Measurements from ENCODE around the gene SLC8A3. TPM values are rescaled to one million over a fixed set of nuclear protein-coding genes. Genes with fewer than 3 reads are reported as not detected.

The SLC8A3 gene
- total and polyA plus RNA-seq, 10 of the 15 experiments (the other 5 are each of a cell fraction or from before 2014, with no cell fraction given): 0.04 to 0.17 (median 0.13) TPM; not detected in 3

- no peak for TF ChIP-seq ZBTB11 (CRISPR knock-in tag; IDR thresholded peaks at IDR 0.05)
Observed at GRCh38 chr14:70043001-70043400, 145.8 kb downstream of the SLC8A3 start (continued).

GRCh38 chr14:70036665-70037064, 152.1 kb downstream of the SLC8A3 start:
- Histone ChIP-seq H3K27ac (ENCODE audit: control insufficient read depth, insufficient read depth) (no peak overlapping the region), H3K9me3 (replicated peaks; ENCODE audit: control insufficient read depth, insufficient read depth, low read length) (no peaks in the 10 kb centered on the region), H3K36me3 (ENCODE audit: control insufficient read depth in 2 of 2, insufficient read depth in 2 of 2, low read length in 1 of 2) (no peaks in the 10 kb centered on the region), H3K4me1 (ENCODE audit: control insufficient read depth, insufficient read depth, low read length) (no peaks in the 10 kb centered on the region), H3K27me3 (replicated peaks in 1 of 2; ENCODE audit: control insufficient read depth in 2 of 2, insufficient read depth in 2 of 2, low read length in 1 of 2) (no peaks in the 10 kb centered on the region), H3K4me2 (ENCODE audit: control insufficient read depth, insufficient read depth) (no peak overlapping the region), H2AFZ (ENCODE audit: control insufficient read depth, low read depth, low read length) (no peak overlapping the region), H4K20me1 (ENCODE audit: control insufficient read depth, insufficient read depth) (no peaks in the 10 kb centered on the region; the same call in 1 of the 2 replicates), H3K9ac (ENCODE audit: control insufficient read depth, insufficient read depth, low read length) (no peak overlapping the region), H3K79me2 (ENCODE audit: control insufficient read depth, insufficient read depth, low read length) (no peaks in the 10 kb centered on the region), H3K4me3 (no peak overlapping the region)
- ChIA-PET CTCF (interaction anchor here (0.6 to 1.2 kb wide), 2 partner anchors 9 to 332 kb away, joined by 3 to 4 read pairs; no protein-coding TSS in a partner anchor), SMC1A (ENCODE audit: uncharacterized antibody, unreplicated experiment) (no interaction called here), POLR2A (no interaction called here), RAD21 (ENCODE audit: unreplicated experiment) (no interaction called here)
- 0% methylated on average over 1 of the region's 1 CpG for WGBS (ENCODE audit: insufficient coverage, insufficient replicate concordance, low lambda C conversion rate, missing lambda C conversion rate)
- no TSS peak for BruUV-seq (replicated peaks)
- TF ChIP-seq CTCF (IDR thresholded peaks at IDR 0.05 in 2 of 3, conservative IDR thresholded peaks at IDR 0.05 in 1 of 3; ENCODE audit: control insufficient read depth in 2 of 3, extremely low read depth in 1 of 3, insufficient read depth in 1 of 3, low read depth in 3 of 3, low read length in 3 of 3) (peak in 2 of 3 experiments; percentile 5 to 11; a peak in 2 of 6 replicates), MXI1 (IDR thresholded peaks at IDR 0.05; ENCODE audit: low read depth, low read length) (no peak), REST (IDR thresholded peaks at IDR 0.05; ENCODE audit: low read depth, low read length) (peak; percentile 72)
- FAIRE-seq: no peak
- ATAC-seq: no peak
- in situ Hi-C loops (cut with MboI): no loop called here
- intact Hi-C loops (cut with micrococcal nuclease; ENCODE audit: unreplicated experiment): no loop called here
- no peak for DNase-seq (ENCODE audit: low read depth, low spot score)
